K562 (cell line): ENCODE measurements around the gene MAPK13. TPM values are rescaled to one million over a fixed set of nuclear protein-coding genes. Genes with fewer than 3 reads are reported as not detected.

ENCODE experiments used
- HBP1 ChIP-seq: fragments of 450-650 bp; formaldehyde crosslinking; IDR thresholded peaks from 2 replicates; pipeline ENCODE4 v1.4.0; 2022; ENCODE audit warnings: missing genetic modification characterization
- RAD51 ChIP-seq: fragments of 450-650 bp; IDR thresholded peaks from 2 replicates; pipeline ENCODE4 v1.7.1; 2016; ENCODE audit warnings: low read depth, mild to moderate bottlenecking, borderline replicate concordance
- TCF3 ChIP-seq: sonication (generic); formaldehyde crosslinking; IDR thresholded peaks from 2 replicates; pipeline ENCODE4 v1.4.0; 2020; ENCODE audit warnings: mild to moderate bottlenecking, missing genetic modification reagents
- TEAD1 ChIP-seq, 2 experiments: fragments of 450-650 bp in 1 of 2; sonication (generic) in 1 of 2; formaldehyde crosslinking; IDR thresholded peaks; 2 replicates each; pipeline versions ENCODE4 v1.4.0 to v1.8.0; 2020 to 2022; ENCODE audit warnings: mild to moderate bottlenecking in 2 of 2, missing genetic modification reagents in 1 of 2
- ZBTB2 ChIP-seq: fragments of 450-650 bp; IDR thresholded peaks from 2 replicates; pipeline ENCODE4 v1.6.1; 2016; ENCODE audit warnings: antibody characterized with exemption
- ZC3H11A ChIP-seq: IDR thresholded peaks from 2 replicates; pipeline ENCODE4 v1.6.1; 2012; ENCODE audit warnings: low read depth, low read length, improper control_type of control experiment
- ZFP1 ChIP-seq: fragments of 450-650 bp; formaldehyde crosslinking; IDR thresholded peaks from 2 replicates; pipeline ENCODE4 v1.4.0; 2020; ENCODE audit warnings: mild to moderate bottlenecking, mixed read lengths
- ZFPM2 ChIP-seq: fragments of 250-450 bp; sonication (Bioruptor Pico); IDR thresholded peaks from 2 replicates; pipeline ENCODE4 v1.5.1; 2022; ENCODE audit warnings: mild to moderate bottlenecking
- ZNF124 ChIP-seq: sonication (generic); formaldehyde crosslinking; IDR thresholded peaks from 2 replicates; pipeline ENCODE4 v1.8.1; 2022; ENCODE audit warnings: missing genetic modification reagents
- ZNF324 ChIP-seq: fragments of 250-450 bp; sonication (Bioruptor Pico); IDR thresholded peaks from 2 replicates; pipeline ENCODE4 v1.4.0; 2020; ENCODE audit warnings: mild to moderate bottlenecking
- polyA plus RNA-seq, 8 experiments: library from polyadenylated mRNA; depleted of rRNA in 4 of 8; stranded (reverse) in 5 of 8; unstranded in 3 of 8; fragments of >200 nt; fragmentation: Nextera tagmentation in 2 of 8; fragmentation: Illumina TruSeq in 1 of 8; extraction: Ambion mirVana in 2 of 8; extraction: Trizol in 1 of 8; gene quantifications; 2 replicates each; pipeline versions ENCODE4 v1.2.1 to v1.2.3, GENCODE V29; 2011 to 2014; ENCODE audit warnings: inconsistent platforms in 1 of 8, missing spikeins in 1 of 8
- total RNA-seq, 7 experiments: library from RNA; depleted of rRNA in 6 of 7; stranded (reverse); fragments of >200 nt in 6 of 7; fragmentation: Illumina TruSeq in 2 of 7; extraction: Trizol in 2 of 7; gene quantifications; 2 replicates each; pipeline versions ENCODE4 v1.2.1 to v1.2.3, GENCODE V29; 2011 to 2021; ENCODE audit warnings: low replicate concordance in 1 of 7
- TF ChIP-seq, protein P1 (sequence below): fragments of 200-600 bp; sonication (generic); IDR thresholded peaks from one replicate; pipeline ENCODE4 v1.6.1; 2012; ENCODE audit warnings: mild to moderate bottlenecking, low read depth, low read length, inconsistent platforms
- TF ChIP-seq, protein P2 (sequence below): sonication (generic); formaldehyde crosslinking; IDR thresholded peaks from 2 replicates; pipeline ENCODE4 v1.9.0; 2022; ENCODE audit warnings: mild to moderate bottlenecking, missing genetic modification reagents

The MAPK13 gene
- total and polyA plus RNA-seq, 9 of the 15 experiments (the other 6 are each of a cell fraction or from before 2014, with no cell fraction given), result 0.03 to 2.3 (median 0.48) TPM; not detected in 1

DNA sequence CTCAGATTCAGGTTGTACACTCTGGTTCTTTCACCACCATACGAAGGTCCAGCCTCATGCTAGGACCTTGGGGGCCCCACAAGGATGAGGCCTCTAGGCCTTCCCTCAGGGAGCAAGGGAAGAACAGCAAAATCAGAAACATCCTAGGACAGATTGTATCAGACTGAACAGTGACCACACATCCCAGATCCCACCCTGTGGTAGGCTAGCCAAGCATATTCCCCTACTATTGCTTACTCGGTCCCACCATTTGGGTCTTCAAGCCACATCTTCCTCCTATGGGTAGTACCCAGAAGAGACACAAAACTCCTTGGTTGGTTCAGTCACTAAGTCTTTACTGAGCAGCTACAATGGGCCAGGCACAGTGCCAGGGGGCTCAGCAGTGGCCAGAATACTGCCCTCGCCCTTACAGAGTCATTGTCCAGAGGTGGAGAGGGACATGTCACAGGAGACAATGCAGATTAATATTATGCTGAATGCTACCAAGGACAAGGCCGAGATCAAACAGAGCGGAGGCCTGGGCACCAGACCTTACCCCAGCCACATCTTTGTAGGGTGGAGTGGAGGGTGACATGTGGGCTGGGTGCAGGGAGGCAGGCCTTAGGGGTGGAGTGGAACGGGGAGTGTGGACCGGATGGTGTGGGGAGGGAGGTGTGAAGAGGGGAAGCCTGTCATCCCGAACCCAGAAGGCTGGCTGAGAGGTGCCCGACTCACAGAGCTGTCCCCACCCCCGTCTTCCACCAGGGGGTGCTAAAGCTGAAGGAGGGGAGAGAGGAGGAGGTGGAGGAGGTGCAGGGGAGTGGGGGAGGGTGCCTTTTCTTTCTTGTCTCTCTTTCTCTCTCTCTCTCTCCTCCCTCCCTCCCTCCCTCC is 6.8 kb upstream of the MAPK13 start (continued):
- TF ChIP-seq, protein P1, sequence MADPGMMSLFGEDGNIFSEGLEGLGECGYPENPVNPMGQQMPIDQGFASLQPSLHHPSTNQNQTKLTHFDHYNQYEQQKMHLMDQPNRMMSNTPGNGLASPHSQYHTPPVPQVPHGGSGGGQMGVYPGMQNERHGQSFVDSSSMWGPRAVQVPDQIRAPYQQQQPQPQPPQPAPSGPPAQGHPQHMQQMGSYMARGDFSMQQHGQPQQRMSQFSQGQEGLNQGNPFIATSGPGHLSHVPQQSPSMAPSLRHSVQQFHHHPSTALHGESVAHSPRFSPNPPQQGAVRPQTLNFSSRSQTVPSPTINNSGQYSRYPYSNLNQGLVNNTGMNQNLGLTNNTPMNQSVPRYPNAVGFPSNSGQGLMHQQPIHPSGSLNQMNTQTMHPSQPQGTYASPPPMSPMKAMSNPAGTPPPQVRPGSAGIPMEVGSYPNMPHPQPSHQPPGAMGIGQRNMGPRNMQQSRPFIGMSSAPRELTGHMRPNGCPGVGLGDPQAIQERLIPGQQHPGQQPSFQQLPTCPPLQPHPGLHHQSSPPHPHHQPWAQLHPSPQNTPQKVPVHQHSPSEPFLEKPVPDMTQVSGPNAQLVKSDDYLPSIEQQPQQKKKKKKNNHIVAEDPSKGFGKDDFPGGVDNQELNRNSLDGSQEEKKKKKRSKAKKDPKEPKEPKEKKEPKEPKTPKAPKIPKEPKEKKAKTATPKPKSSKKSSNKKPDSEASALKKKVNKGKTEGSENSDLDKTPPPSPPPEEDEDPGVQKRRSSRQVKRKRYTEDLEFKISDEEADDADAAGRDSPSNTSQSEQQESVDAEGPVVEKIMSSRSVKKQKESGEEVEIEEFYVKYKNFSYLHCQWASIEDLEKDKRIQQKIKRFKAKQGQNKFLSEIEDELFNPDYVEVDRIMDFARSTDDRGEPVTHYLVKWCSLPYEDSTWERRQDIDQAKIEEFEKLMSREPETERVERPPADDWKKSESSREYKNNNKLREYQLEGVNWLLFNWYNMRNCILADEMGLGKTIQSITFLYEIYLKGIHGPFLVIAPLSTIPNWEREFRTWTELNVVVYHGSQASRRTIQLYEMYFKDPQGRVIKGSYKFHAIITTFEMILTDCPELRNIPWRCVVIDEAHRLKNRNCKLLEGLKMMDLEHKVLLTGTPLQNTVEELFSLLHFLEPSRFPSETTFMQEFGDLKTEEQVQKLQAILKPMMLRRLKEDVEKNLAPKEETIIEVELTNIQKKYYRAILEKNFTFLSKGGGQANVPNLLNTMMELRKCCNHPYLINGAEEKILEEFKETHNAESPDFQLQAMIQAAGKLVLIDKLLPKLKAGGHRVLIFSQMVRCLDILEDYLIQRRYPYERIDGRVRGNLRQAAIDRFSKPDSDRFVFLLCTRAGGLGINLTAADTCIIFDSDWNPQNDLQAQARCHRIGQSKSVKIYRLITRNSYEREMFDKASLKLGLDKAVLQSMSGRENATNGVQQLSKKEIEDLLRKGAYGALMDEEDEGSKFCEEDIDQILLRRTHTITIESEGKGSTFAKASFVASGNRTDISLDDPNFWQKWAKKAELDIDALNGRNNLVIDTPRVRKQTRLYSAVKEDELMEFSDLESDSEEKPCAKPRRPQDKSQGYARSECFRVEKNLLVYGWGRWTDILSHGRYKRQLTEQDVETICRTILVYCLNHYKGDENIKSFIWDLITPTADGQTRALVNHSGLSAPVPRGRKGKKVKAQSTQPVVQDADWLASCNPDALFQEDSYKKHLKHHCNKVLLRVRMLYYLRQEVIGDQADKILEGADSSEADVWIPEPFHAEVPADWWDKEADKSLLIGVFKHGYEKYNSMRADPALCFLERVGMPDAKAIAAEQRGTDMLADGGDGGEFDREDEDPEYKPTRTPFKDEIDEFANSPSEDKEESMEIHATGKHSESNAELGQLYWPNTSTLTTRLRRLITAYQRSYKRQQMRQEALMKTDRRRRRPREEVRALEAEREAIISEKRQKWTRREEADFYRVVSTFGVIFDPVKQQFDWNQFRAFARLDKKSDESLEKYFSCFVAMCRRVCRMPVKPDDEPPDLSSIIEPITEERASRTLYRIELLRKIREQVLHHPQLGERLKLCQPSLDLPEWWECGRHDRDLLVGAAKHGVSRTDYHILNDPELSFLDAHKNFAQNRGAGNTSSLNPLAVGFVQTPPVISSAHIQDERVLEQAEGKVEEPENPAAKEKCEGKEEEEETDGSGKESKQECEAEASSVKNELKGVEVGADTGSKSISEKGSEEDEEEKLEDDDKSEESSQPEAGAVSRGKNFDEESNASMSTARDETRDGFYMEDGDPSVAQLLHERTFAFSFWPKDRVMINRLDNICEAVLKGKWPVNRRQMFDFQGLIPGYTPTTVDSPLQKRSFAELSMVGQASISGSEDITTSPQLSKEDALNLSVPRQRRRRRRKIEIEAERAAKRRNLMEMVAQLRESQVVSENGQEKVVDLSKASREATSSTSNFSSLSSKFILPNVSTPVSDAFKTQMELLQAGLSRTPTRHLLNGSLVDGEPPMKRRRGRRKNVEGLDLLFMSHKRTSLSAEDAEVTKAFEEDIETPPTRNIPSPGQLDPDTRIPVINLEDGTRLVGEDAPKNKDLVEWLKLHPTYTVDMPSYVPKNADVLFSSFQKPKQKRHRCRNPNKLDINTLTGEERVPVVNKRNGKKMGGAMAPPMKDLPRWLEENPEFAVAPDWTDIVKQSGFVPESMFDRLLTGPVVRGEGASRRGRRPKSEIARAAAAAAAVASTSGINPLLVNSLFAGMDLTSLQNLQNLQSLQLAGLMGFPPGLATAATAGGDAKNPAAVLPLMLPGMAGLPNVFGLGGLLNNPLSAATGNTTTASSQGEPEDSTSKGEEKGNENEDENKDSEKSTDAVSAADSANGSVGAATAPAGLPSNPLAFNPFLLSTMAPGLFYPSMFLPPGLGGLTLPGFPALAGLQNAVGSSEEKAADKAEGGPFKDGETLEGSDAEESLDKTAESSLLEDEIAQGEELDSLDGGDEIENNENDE, result no peak
- TF ChIP-seq ZBTB2, result peak; percentile 27; the same call in 1 of the 2 replicates
- 0 out of 4 replicates have a peak, but pooled peaks of 1 of the 2 experiments have one; percentile 45 for TF ChIP-seq TEAD1 (CRISPR knock-in tag; IDR thresholded peaks at IDR 0.05)
- no peak for TF ChIP-seq ZFPM2 (CRISPR knock-in tag)
- no peak for TF ChIP-seq ZNF324
- no peak for TF ChIP-seq ZNF124 (CRISPR knock-in tag)
- TF ChIP-seq ZFP1 (CRISPR knock-in tag), result no peak
- TF ChIP-seq ZC3H11A, result 0 out of 2 replicates have a peak, but pooled peaks have one; percentile 29
- TF ChIP-seq HBP1, result peak; percentile 71; the same call in 1 of the 2 replicates
- 0 out of 2 replicates have a peak, but pooled peaks have one; percentile 6 for TF ChIP-seq TCF3 (CRISPR knock-in tag)
- no peak for TF ChIP-seq RAD51
- TF ChIP-seq, protein P2, sequence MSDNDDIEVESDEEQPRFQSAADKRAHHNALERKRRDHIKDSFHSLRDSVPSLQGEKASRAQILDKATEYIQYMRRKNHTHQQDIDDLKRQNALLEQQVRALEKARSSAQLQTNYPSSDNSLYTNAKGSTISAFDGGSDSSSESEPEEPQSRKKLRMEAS (CRISPR knock-in tag), result peak; percentile 21; the same call in 1 of the 2 replicates
